ENCODE results near the gene UBE2E2. TPM values are rescaled to one million over a fixed set of nuclear protein-coding genes. Genes with fewer than 3 reads are reported as not detected.

UBE2E2 gene
- total RNA-seq, 2 experiments from 2014 or later = 0.55 to 1.3 TPM

GRCh38 chr3:23450806-23451205, 247.7 kb downstream of the UBE2E2 start:
- no peaks in the 10 kb centered on the region for H3K36me3 Mint-ChIP-seq (ENCODE audit: low read depth)
- no peaks in the 10 kb centered on the region for H3K9me3 Mint-ChIP-seq
- no peaks in the 10 kb centered on the region for H3K4me1 Mint-ChIP-seq
- CTCF ChIA-PET = no interaction called here
- peaks cover 2% of the 10 kb centered on the region for H3K27me3 Mint-ChIP-seq
- H3K4me3 Mint-ChIP-seq = no peak overlapping the region
- POLR2A ChIA-PET = no interaction called here
- no peak for DNase-seq
- no peak overlapping the region for H3K27ac Mint-ChIP-seq

DNA sequence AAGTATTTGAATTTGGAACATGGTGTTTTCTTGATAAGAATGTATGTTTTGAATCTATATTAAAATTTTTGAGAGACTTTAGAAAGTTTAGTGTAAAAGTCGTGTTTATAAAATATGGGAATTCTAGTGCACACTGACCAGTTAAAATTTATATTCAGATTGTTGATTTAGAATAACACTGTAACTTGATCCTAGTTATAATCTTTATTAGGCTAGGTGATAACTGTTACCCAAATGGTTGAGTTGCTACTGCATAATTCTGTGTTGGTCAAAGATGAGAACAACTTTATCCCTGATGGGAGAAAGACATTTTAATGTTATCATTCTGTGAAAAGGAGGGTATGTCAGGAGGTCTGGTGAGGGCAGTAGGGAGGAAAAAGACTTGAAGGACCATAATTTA, 249.3 kb downstream of the UBE2E2 start:
- H3K4me1 Mint-ChIP-seq = no peaks in the 10 kb centered on the region
- peaks cover 2% of the 10 kb centered on the region for H3K27me3 Mint-ChIP-seq
- POLR2A ChIA-PET = no interaction called here
- H3K9me3 Mint-ChIP-seq = no peaks in the 10 kb centered on the region
- no peak overlapping the region for H3K4me3 Mint-ChIP-seq
- CTCF ChIA-PET = no interaction called here
- no peaks in the 10 kb centered on the region for H3K36me3 Mint-ChIP-seq (ENCODE audit: low read depth)
- H3K27ac Mint-ChIP-seq = no peak overlapping the region
- DNase-seq = no peak

DNA sequence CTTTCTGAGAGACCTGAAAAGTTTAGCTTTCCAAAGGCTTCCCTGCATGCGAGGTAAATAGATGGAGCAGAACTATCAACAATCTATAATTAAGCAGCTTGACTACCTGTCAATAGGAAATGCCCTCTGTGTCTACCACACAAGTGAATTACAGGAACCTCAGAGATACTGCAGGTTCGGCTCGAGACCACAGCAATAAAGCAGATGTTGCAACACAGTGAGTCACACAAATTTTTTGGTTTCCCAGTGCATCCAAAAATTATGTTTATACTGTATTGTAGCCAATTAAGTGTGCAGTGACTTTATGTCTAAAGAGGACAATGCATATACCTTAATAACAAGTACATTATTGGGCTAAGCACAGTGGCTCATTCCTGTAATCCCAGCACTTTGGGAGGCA, 252.0 kb downstream of the UBE2E2 start:
- H3K9me3 Mint-ChIP-seq = no peaks in the 10 kb centered on the region
- POLR2A ChIA-PET = no interaction called here
- H3K4me3 Mint-ChIP-seq = no peak overlapping the region
- CTCF ChIA-PET = no interaction called here
- H3K36me3 Mint-ChIP-seq (ENCODE audit: low read depth) = no peaks in the 10 kb centered on the region
- no peaks in the 10 kb centered on the region for H3K4me1 Mint-ChIP-seq
- no peak for DNase-seq
- no peaks in the 10 kb centered on the region for H3K27me3 Mint-ChIP-seq
- H3K27ac Mint-ChIP-seq = no peak overlapping the region

DNA sequence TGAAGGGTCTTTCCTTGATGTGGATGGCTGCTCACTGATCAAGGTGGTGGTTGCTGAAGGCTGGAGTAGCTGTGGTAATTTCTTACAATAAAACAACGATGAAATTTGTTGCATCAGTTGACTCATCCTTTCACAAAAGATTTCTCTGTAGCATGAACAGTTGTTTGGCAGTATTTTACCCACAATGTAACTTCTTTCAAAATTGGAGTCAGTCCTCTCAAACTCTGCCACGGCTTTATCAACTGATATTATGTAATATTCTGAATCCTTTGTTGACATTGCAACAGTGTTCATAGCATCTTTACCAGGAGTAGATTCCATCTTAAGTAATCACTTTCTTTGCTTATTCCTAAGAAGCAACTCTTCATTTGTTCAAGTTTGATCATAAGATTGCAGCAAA, 252.6 kb downstream of the UBE2E2 start:
- no peaks in the 10 kb centered on the region for H3K27me3 Mint-ChIP-seq
- CTCF ChIA-PET = no interaction called here
- H3K27ac Mint-ChIP-seq = no peak overlapping the region
- H3K4me1 Mint-ChIP-seq = no peaks in the 10 kb centered on the region
- H3K9me3 Mint-ChIP-seq = no peaks in the 10 kb centered on the region
- H3K4me3 Mint-ChIP-seq = no peak overlapping the region
- no peaks in the 10 kb centered on the region for H3K36me3 Mint-ChIP-seq (ENCODE audit: low read depth)
- DNase-seq = no peak
- POLR2A ChIA-PET = no interaction called here

- CTCF ChIA-PET = no interaction called here
- POLR2A ChIA-PET = no interaction called here
Observed at GRCh38 chr3:23457697-23458096, 254.6 kb downstream of the UBE2E2 start.

DNA sequence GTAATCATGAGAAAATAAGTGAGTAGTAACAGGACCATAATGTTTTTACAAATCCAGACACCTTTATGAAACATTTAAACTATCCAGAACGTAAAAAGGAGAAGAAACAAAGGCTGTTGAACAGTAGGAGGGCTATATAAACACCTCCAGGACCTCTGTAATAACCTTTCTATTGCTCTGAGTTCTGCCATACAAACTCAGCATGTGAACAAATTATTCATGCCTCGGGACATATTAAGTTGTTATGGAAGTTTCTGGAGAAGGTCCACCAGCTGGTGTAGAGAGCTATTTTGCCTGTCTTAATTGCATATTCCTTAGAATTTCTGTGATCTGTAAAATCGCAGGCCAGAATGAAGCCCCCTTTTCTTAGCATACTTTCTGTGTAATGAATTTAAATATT, 256.3 kb downstream of the UBE2E2 start:
- H3K4me1 Mint-ChIP-seq = no peaks in the 10 kb centered on the region
- H3K4me3 Mint-ChIP-seq = no peak overlapping the region
- no peak for DNase-seq
- ChIA-PET POLR2A (no interaction called here), CTCF (no interaction called here)
- H3K36me3 Mint-ChIP-seq (ENCODE audit: low read depth) = no peaks in the 10 kb centered on the region
- no peak overlapping the region for H3K27ac Mint-ChIP-seq
- no peaks in the 10 kb centered on the region for H3K27me3 Mint-ChIP-seq
- no peaks in the 10 kb centered on the region for H3K9me3 Mint-ChIP-seq

More at GRCh38 chr3:23457697-23458096, 254.6 kb downstream of the UBE2E2 start:
- H3K4me3 Mint-ChIP-seq = no peak overlapping the region
- no peaks in the 10 kb centered on the region for H3K36me3 Mint-ChIP-seq (ENCODE audit: low read depth)
- DNase-seq = no peak
- no peak overlapping the region for H3K27ac Mint-ChIP-seq
- no peaks in the 10 kb centered on the region for H3K9me3 Mint-ChIP-seq
- H3K27me3 Mint-ChIP-seq = no peaks in the 10 kb centered on the region
- H3K4me1 Mint-ChIP-seq = no peaks in the 10 kb centered on the region

GRCh38 chr3:23459889-23460546, 256.9 kb downstream of the UBE2E2 start:
- Mint-ChIP-seq H3K27me3 (no peaks in the 10 kb centered on the region), H3K36me3 (ENCODE audit: low read depth) (no peaks in the 10 kb centered on the region), H3K27ac (no peak overlapping the region), H3K9me3 (no peaks in the 10 kb centered on the region), H3K4me1 (no peaks in the 10 kb centered on the region), H3K4me3 (no peak overlapping the region)
- ChIA-PET CTCF (no interaction called here), POLR2A (no interaction called here)
- DNase-seq = no peak

- CTCF ChIA-PET = no interaction called here
- no peaks in the 10 kb centered on the region for H3K36me3 Mint-ChIP-seq (ENCODE audit: low read depth)
- DNase-seq = no peak
- H3K4me3 Mint-ChIP-seq = no peak overlapping the region
- no peaks in the 10 kb centered on the region for H3K9me3 Mint-ChIP-seq
- H3K27me3 Mint-ChIP-seq = no peaks in the 10 kb centered on the region
- no peak overlapping the region for H3K27ac Mint-ChIP-seq
- H3K4me1 Mint-ChIP-seq = no peaks in the 10 kb centered on the region
- POLR2A ChIA-PET = no interaction called here
Observed at GRCh38 chr3:23461069-23461468, 257.9 kb downstream of the UBE2E2 start.

GRCh38 chr3:23463791-23464190, 260.7 kb downstream of the UBE2E2 start:
- DNase-seq = no peak
- Mint-ChIP-seq H3K4me1 (no peaks in the 10 kb centered on the region), H3K9me3 (peaks cover 11% of the 10 kb centered on the region), H3K27ac (no peak overlapping the region), H3K4me3 (no peak overlapping the region), H3K36me3 (ENCODE audit: low read depth) (no peaks in the 10 kb centered on the region), H3K27me3 (no peaks in the 10 kb centered on the region)
- POLR2A ChIA-PET = no interaction called here
- CTCF ChIA-PET = no interaction called here

GRCh38 chr3:23465569-23465968, 262.4 kb downstream of the UBE2E2 start:
- Mint-ChIP-seq H3K27me3 (no peaks in the 10 kb centered on the region), H3K4me3 (no peak overlapping the region)
- POLR2A ChIA-PET = no interaction called here

GRCh38 chr3:23468203-23468602, 265.1 kb downstream of the UBE2E2 start:
- POLR2A ChIA-PET = no interaction called here
- H3K4me1 Mint-ChIP-seq = no peaks in the 10 kb centered on the region
- no peak overlapping the region for H3K27ac Mint-ChIP-seq
- no peaks in the 10 kb centered on the region for H3K36me3 Mint-ChIP-seq (ENCODE audit: low read depth)
- CTCF ChIA-PET = no interaction called here
- H3K27me3 Mint-ChIP-seq = no peaks in the 10 kb centered on the region
- peaks cover 11% of the 10 kb centered on the region for H3K9me3 Mint-ChIP-seq
- DNase-seq = no peak
- no peak overlapping the region for H3K4me3 Mint-ChIP-seq

More at GRCh38 chr3:23465569-23465968, 262.4 kb downstream of the UBE2E2 start:
- DNase-seq = no peak
- CTCF ChIA-PET = interaction anchor here (1.0 kb wide), 1 partner anchor 67 kb away, joined by 4 read pairs; no protein-coding TSS in a partner anchor
- Mint-ChIP-seq H3K27ac (no peak overlapping the region), H3K4me1 (no peaks in the 10 kb centered on the region), H3K9me3 (peaks cover 11% of the 10 kb centered on the region), H3K36me3 (ENCODE audit: low read depth) (no peaks in the 10 kb centered on the region)

DNA sequence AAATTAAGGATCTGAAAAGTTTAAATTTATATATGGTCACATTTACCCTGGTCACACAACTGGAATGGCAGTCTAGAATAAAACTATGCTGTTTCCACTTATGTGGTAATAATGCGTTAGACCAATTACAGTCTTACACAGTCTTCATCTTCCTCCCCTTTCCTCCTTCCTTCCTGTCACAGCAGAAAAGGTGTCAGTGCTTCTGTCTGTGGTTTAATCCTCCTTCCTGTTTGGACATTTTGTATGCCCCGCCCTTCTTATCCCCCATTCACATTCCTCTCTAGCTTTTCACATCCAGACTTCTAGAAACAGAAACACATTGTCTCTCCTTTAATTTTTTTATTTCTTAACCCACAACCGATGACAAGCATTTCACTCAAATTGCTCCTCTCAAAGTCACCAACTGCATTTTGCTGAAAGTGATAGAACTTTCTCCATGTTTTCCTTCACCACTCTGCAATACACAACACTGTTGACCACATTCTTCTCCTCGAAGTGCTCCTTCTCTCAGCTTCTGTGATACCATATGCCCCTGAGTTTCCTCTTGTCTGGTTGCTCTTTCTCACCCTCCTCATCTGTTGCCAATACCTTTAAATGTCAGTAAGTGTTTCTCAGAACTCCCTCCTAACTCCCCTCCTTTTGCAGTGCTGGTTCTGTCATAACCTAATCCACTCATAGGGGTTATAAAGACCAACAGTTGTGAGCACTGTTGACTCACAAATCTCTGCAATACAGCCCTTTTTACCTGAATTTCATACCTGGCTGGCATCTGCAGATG, 271.6 kb downstream of the UBE2E2 start:
- Mint-ChIP-seq H3K36me3 (ENCODE audit: low read depth) (peaks cover 2% of the 10 kb centered on the region), H3K27me3 (no peaks in the 10 kb centered on the region), H3K9me3 (peaks cover 5% of the 10 kb centered on the region), H3K27ac (no peak overlapping the region), H3K4me1 (peaks cover 6% of the 10 kb centered on the region), H3K4me3 (no peak overlapping the region)
- ChIA-PET POLR2A (no interaction called here), CTCF (no interaction called here)
- no peak for DNase-seq

GRCh38 chr3:23475446-23475845, 272.3 kb downstream of the UBE2E2 start:
- Mint-ChIP-seq H3K4me1 (peaks cover 6% of the 10 kb centered on the region), H3K27ac (no peak overlapping the region), H3K4me3 (no peak overlapping the region), H3K9me3 (peaks cover 5% of the 10 kb centered on the region), H3K27me3 (no peaks in the 10 kb centered on the region), H3K36me3 (ENCODE audit: low read depth) (peaks cover 2% of the 10 kb centered on the region)
- CTCF ChIA-PET = no interaction called here
- DNase-seq = no peak
- POLR2A ChIA-PET = no interaction called here

DNA sequence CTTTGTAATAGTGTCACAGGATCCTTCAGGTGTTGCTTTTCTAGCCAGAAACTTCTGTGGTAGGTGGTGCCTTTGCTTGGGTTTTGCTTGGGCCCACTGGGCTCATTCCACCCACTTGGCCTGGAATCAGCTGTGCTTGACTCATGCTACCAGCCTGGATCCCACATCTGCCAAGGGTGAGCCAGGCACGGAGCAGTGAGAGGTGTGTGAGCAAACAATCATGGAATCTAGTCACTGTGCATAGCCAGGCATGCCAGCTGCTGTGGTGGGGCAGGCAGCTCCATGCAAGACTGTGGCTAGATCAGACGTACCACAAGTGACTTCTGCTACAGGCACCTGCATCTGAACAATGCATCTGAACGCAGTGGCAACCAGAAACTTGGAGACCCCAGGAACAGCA, 275.9 kb downstream of the UBE2E2 start:
- H3K27ac Mint-ChIP-seq = no peak overlapping the region
- H3K9me3 Mint-ChIP-seq = peaks cover 5% of the 10 kb centered on the region
- CTCF ChIA-PET = no interaction called here

More for the DNA sequence above, 275.9 kb downstream of the UBE2E2 start:
- Mint-ChIP-seq H3K27me3 (no peaks in the 10 kb centered on the region), H3K4me1 (peaks cover 6% of the 10 kb centered on the region), H3K36me3 (ENCODE audit: low read depth) (peaks cover 2% of the 10 kb centered on the region), H3K4me3 (no peak overlapping the region)
- POLR2A ChIA-PET = no interaction called here
- no peak for DNase-seq
